Adrenal gland (tissue), 5 donors: ENCODE data around the gene HMGN5.

Experiments used
- CTCF ChIP-seq, 6 experiments: fragments of 450-650 bp in 4 of 6; fragments of 200-600 bp in 2 of 6; sonication (generic) in 1 of 6; IDR thresholded peaks; 1 replicate in 5 of 6; 2 replicates in 1 of 6; pipeline versions ENCODE4 v1.5.1 to v1.8.0; 2016 to 2021; ENCODE audit warnings: antibody characterized with exemption in 6 of 6, mild to moderate bottlenecking in 2 of 6, moderate library complexity in 1 of 6
- POLR2A ChIP-seq, 2 donors: fragments of 450-650 bp; IDR thresholded peaks; one replicate each; pipeline ENCODE4 v1.6.1; 2017; ENCODE audit warnings: antibody characterized with exemption in 2 of 2, mild to moderate bottlenecking in 2 of 2, moderate library complexity in 1 of 2
- donor health status: DM: no; HTN: no; CAD: no.

- TF ChIP-seq POLR2A (IDR thresholded peaks at IDR 0.05), result no peak
- TF ChIP-seq CTCF (IDR thresholded peaks at IDR 0.05), result no peak
Measured at GRCh38 chrX:81202943-81203342, 1.2 kb upstream of the HMGN5 start.
